ENCODE measurements around the gene ABCF1.

DNA sequence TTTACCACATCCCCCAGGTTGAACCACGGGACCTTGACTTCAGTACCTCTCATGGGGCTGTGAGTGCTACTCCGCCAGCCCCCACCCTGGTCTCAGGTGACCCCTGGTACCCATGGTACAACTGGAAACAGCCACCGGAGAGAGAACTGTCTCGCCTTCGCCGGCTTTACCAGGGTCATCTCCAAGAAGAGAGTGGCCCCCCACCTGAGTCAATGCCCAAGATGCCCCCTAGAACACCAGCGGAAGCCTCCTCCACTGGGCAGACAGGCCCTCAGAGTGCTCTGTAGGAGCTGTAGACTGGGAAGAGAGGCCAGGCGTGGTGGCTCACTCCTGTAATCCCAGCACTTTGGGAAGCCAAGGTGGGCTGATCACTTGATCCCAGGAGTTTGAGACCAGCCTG, 54.3 kb downstream of the ABCF1 start:
- TF ChIP-seq POLR2A (IDR thresholded peaks at IDR 0.05; ENCODE audit: low read depth, low read length) (no peak), POLR2AphosphoS5 (IDR thresholded peaks at IDR 0.05; ENCODE audit: low read depth, low read length) (no peak)
